GM12878 (cell line): ENCODE measurements around the gene HACD4. TPM values are rescaled to one million over a fixed set of nuclear protein-coding genes. Genes with fewer than 3 reads are reported as not detected.

ENCODE experiments used
- ATAC-seq: fragments of 200-7000 bp; cut with Tn5 transposase; 3 replicates; pipeline ENCODE4 v1.9.1; 2020; ENCODE audit warnings: mild to moderate bottlenecking, moderate library complexity
- BruUV-seq: library from RNA; stranded (reverse); fragments of 400-500 nt; replicated peaks from 2 replicates; lab custom pipeline; 2021; lab: Mats Ljungman, UMichigan
- CTCF ChIA-PET: fragments of 300-600 bp; sonication (Branson Sonifier 250); formaldehyde crosslinking; extraction: SDS; loops from one replicate; lab custom pipeline; 2021; ENCODE audit warnings: inconsistent platforms; lab: Yijun Ruan, JAX
- POLR2A ChIA-PET: fragments of 350-600 bp; formaldehyde crosslinking; extraction: SDS; loops from one replicate; lab custom pipeline; 2021; ENCODE audit warnings: inconsistent platforms; lab: Charles Lee
- RAD21 ChIA-PET: fragments of 300-600 bp; sonication (Branson Sonifier 250); formaldehyde crosslinking; loops from one replicate; lab custom pipeline; 2023; ENCODE audit warnings: antibody characterized with exemption; ENCODE audit not compliant: unreplicated experiment; lab: Charles Lee
- SMC1A ChIA-PET: fragments of 300-600 bp; sonication (Branson Sonifier 250); formaldehyde crosslinking; loops from one replicate; lab custom pipeline; 2023; ENCODE audit not compliant: unreplicated experiment, uncharacterized antibody; lab: Charles Lee
- DNase-seq: peaks from one replicate; pipeline ENCODE4 v3.0.0-alpha.2; 2011; ENCODE audit warnings: low read depth, low spot score
- FAIRE-seq: peaks from 3 replicates; lab custom pipeline; 2011; peaks lifted over from hg19 to GRCh38; lab: Jason Lieb, UNC
- H2AFZ ChIP-seq: 2 replicates; pipeline ENCODE4 v1.6.0; 2011; ENCODE audit warnings: low read depth, low read length, control low read depth; ENCODE audit not compliant: control insufficient read depth
- H3K27ac ChIP-seq: 2 replicates; pipeline ENCODE4 v1.5.1; 2011; ENCODE audit warnings: control low read depth; ENCODE audit not compliant: control insufficient read depth, insufficient read depth
- H3K27me3 ChIP-seq, 2 experiments: replicated peaks in 1 of 2; 2 replicates each; pipeline versions ENCODE4 v1.6.0 to v1.6.1; 2011; ENCODE audit warnings: low read length in 1 of 2; ENCODE audit not compliant: control insufficient read depth in 2 of 2, insufficient read depth in 2 of 2
- H3K36me3 ChIP-seq, 2 experiments: 2 replicates each; pipeline ENCODE4 v1.5.1; 2011; ENCODE audit warnings: low read length in 1 of 2; ENCODE audit not compliant: control insufficient read depth in 2 of 2, insufficient read depth in 2 of 2
- H3K4me1 ChIP-seq: 2 replicates; pipeline ENCODE4 v1.6.1; 2011; ENCODE audit warnings: mild to moderate bottlenecking, low read length, moderate library complexity, mixed read lengths; ENCODE audit not compliant: control insufficient read depth, insufficient read depth
- H3K4me2 ChIP-seq: 2 replicates; pipeline ENCODE4 v1.6.0; 2011; ENCODE audit warnings: control low read depth; ENCODE audit not compliant: control insufficient read depth, insufficient read depth
- H3K4me3 ChIP-seq: fragments of 200-600 bp; sonication (generic); 2 replicates; pipeline ENCODE4 v1.5.1; 2016
- H3K79me2 ChIP-seq: 2 replicates; pipeline ENCODE4 v1.6.0; 2011; ENCODE audit warnings: low read length; ENCODE audit not compliant: control insufficient read depth, insufficient read depth
- H3K9ac ChIP-seq: 2 replicates; pipeline ENCODE4 v1.8.0; 2011; ENCODE audit warnings: low read length, control low read depth, mixed read lengths; ENCODE audit not compliant: control insufficient read depth, insufficient read depth
- H3K9me3 ChIP-seq: replicated peaks from 3 replicates; pipeline ENCODE4 v1.5.1; 2011; ENCODE audit warnings: mild to moderate bottlenecking, low read length; ENCODE audit not compliant: control insufficient read depth, insufficient read depth
- H4K20me1 ChIP-seq: 2 replicates; pipeline ENCODE4 v1.6.0; 2011; ENCODE audit not compliant: control insufficient read depth, insufficient read depth
- CREB1 ChIP-seq: IDR thresholded peaks from 2 replicates; pipeline ENCODE4 v1.6.1; 2012; ENCODE audit warnings: low read depth, mild to moderate bottlenecking, inconsistent platforms
- ESRRA ChIP-seq: IDR thresholded peaks from 2 replicates; pipeline ENCODE4 v1.6.1; 2012; ENCODE audit warnings: mild to moderate bottlenecking, low read length, improper control_type of control experiment
- MTA2 ChIP-seq: fragments of 450-650 bp; IDR thresholded peaks from 2 replicates; pipeline ENCODE4 v1.6.1; 2016; ENCODE audit warnings: low read depth, mild to moderate bottlenecking, moderate library complexity
- RELA ChIP-seq: fragments of 450-650 bp; IDR thresholded peaks from 2 replicates; pipeline ENCODE4 v1.8.0; 2014; ENCODE audit warnings: borderline replicate concordance; ENCODE audit not compliant: partially characterized antibody
- SPI1 ChIP-seq: IDR thresholded peaks from 2 replicates; pipeline ENCODE4 v1.6.1; 2011; ENCODE audit warnings: low read depth, mild to moderate bottlenecking, low read length, moderate library complexity, borderline replicate concordance; ENCODE audit not compliant: insufficient read depth
- STAT3 ChIP-seq: IDR thresholded peaks from 2 replicates; pipeline ENCODE4 v1.6.1; 2011; ENCODE audit warnings: low read depth, low read length, improper control_type of control experiment
- ZNF217 ChIP-seq: fragments of 450-650 bp; IDR thresholded peaks from 2 replicates; pipeline ENCODE4 v1.6.1; 2017; ENCODE audit warnings: antibody characterized with exemption, mild to moderate bottlenecking
- WGBS: methylation state at CpG from one replicate; pipeline ENCODE4 v1.1.6; 2016; ENCODE audit warnings: low lambda C conversion rate; ENCODE audit not compliant: insufficient replicate concordance, insufficient coverage; ENCODE audit errors: missing lambda C conversion rate; 5-methylcytosine and 5-hydroxymethylcytosine counted together
- in situ Hi-C: fragments of 300-500 bp; cut with MboI; formaldehyde crosslinking; loops from 9 replicates; pipeline ENCODE4 v1.14.3; 2018; ENCODE audit warnings: mixed read lengths
- intact Hi-C: fragments of 100-400 bp; cut with micrococcal nuclease; formaldehyde crosslinking; loops from one replicate; pipeline ENCODE4 v1.14.2; 2022; ENCODE audit not compliant: unreplicated experiment
- polyA plus RNA-seq, 11 experiments: library from polyadenylated mRNA; depleted of rRNA in 4 of 11; unstranded in 6 of 11; stranded (reverse) in 5 of 11; fragments of >200 nt; fragmentation: Nextera tagmentation in 4 of 11; fragmentation: Illumina TruSeq in 1 of 11; extraction: Ambion mirVana in 4 of 11; extraction: Trizol in 1 of 11; gene quantifications; 1 replicate in 1 of 11; 2 replicates in 10 of 11; pipeline versions ENCODE4 v1.2.1 to v1.2.3, GENCODE V29; 2011 to 2016; ENCODE audit warnings: inconsistent platforms in 2 of 11, missing spikeins in 2 of 11, low read depth in 1 of 11
- total RNA-seq, 4 experiments: library from RNA; depleted of rRNA in 3 of 4; stranded (reverse); fragments of >200 nt in 3 of 4; fragmentation: Illumina TruSeq in 1 of 4; extraction: Trizol in 1 of 4; gene quantifications; 2 replicates each; pipeline versions ENCODE4 v1.2.1 to v1.2.3, GENCODE V29; 2013 to 2021
- TF ChIP-seq, protein P1 (sequence below): fragments of 450-650 bp; IDR thresholded peaks from 2 replicates; pipeline ENCODE4 v1.6.1; 2017; ENCODE audit warnings: mild to moderate bottlenecking
- TF ChIP-seq, protein P2 (sequence below): fragments of 450-650 bp; IDR thresholded peaks from 2 replicates; pipeline ENCODE4 v1.6.1; 2017; ENCODE audit warnings: borderline replicate concordance
- TF ChIP-seq, protein P3 (sequence below): IDR thresholded peaks from 2 replicates; pipeline ENCODE4 v1.6.1; 2011; ENCODE audit warnings: mild to moderate bottlenecking, low read depth, low read length, moderate library complexity; ENCODE audit not compliant: insufficient replicate concordance

The HACD4 gene
- total and polyA plus RNA-seq, 10 of the 15 experiments (the other 5 are each of a cell fraction or from before 2014, with no cell fraction given), result 3.2 to 7.6 (median 5.7) TPM

- FAIRE-seq (no peak), ATAC-seq (peak; percentile 15; the same call in 1 of the 3 replicates), DNase-seq (no peak)
- ChIA-PET SMC1A (no interaction called here), POLR2A (no interaction called here), CTCF (no interaction called here), RAD21 (no interaction called here)
- no peaks in the 10 kb centered on the region for H3K79me2 ChIP-seq
- no peaks in the 10 kb centered on the region for H3K9me3 ChIP-seq
- no peak overlapping the region for H3K4me2 ChIP-seq
- H3K27me3 ChIP-seq, result no peaks in the 10 kb centered on the region
- no peaks in the 10 kb centered on the region for H3K4me1 ChIP-seq
- in situ Hi-C loops, result no loop called here
- H3K27ac ChIP-seq, result no peak overlapping the region
- H3K36me3 ChIP-seq, result no peaks in the 10 kb centered on the region
- TF ChIP-seq ZNF217, result no peak
- no peak for TF ChIP-seq CREB1
- TF ChIP-seq, protein P1, sequence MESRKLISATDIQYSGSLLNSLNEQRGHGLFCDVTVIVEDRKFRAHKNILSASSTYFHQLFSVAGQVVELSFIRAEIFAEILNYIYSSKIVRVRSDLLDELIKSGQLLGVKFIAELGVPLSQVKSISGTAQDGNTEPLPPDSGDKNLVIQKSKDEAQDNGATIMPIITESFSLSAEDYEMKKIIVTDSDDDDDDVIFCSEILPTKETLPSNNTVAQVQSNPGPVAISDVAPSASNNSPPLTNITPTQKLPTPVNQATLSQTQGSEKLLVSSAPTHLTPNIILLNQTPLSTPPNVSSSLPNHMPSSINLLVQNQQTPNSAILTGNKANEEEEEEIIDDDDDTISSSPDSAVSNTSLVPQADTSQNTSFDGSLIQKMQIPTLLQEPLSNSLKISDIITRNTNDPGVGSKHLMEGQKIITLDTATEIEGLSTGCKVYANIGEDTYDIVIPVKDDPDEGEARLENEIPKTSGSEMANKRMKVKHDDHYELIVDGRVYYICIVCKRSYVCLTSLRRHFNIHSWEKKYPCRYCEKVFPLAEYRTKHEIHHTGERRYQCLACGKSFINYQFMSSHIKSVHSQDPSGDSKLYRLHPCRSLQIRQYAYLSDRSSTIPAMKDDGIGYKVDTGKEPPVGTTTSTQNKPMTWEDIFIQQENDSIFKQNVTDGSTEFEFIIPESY, result no peak
- TF ChIP-seq RELA, result no peak
- no peak for TF ChIP-seq ESRRA
- no peak for TF ChIP-seq MTA2
- TF ChIP-seq, protein P2, sequence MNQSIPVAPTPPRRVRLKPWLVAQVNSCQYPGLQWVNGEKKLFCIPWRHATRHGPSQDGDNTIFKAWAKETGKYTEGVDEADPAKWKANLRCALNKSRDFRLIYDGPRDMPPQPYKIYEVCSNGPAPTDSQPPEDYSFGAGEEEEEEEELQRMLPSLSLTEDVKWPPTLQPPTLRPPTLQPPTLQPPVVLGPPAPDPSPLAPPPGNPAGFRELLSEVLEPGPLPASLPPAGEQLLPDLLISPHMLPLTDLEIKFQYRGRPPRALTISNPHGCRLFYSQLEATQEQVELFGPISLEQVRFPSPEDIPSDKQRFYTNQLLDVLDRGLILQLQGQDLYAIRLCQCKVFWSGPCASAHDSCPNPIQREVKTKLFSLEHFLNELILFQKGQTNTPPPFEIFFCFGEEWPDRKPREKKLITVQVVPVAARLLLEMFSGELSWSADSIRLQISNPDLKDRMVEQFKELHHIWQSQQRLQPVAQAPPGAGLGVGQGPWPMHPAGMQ, result no peak
- no peak for TF ChIP-seq STAT3
- TF ChIP-seq, protein P3, sequence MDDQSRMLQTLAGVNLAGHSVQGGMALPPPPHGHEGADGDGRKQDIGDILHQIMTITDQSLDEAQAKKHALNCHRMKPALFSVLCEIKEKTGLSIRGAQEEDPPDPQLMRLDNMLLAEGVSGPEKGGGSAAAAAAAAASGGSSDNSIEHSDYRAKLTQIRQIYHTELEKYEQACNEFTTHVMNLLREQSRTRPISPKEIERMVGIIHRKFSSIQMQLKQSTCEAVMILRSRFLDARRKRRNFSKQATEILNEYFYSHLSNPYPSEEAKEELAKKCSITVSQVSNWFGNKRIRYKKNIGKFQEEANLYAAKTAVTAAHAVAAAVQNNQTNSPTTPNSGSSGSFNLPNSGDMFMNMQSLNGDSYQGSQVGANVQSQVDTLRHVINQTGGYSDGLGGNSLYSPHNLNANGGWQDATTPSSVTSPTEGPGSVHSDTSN, result no peak
- TF ChIP-seq SPI1, result no peak
- no peak overlapping the region for H3K9ac ChIP-seq
- intact Hi-C loops, result no loop called here
- 96% methylated on average over 1 of the region's 1 CpG for WGBS
- H2AFZ ChIP-seq, result peak overlapping the region; percentile 21; the same call in 1 of the 2 replicates
- BruUV-seq, result no TSS peak
- no peaks in the 10 kb centered on the region for H4K20me1 ChIP-seq
- H3K4me3 ChIP-seq, result no peak overlapping the region
Measured at GRCh38 chr9:21039302-21039701, 7.9 kb upstream of the HACD4 start.
